Ovary (tissue), 9 donors: Measurements from ENCODE around the gene SLC25A25. TPM values are rescaled to one million over a fixed set of nuclear protein-coding genes. Genes with fewer than 3 reads are reported as not detected.

Experiments used
- DNase-seq, 5 donors: peaks; one replicate each; pipeline ENCODE4 v3.0.0-alpha.2; 2019 to 2020
- H3K27ac ChIP-seq, 2 donors: fragments of 200-600 bp; one replicate each; pipeline versions ENCODE4 v1.5.1 to v1.8.0; 2019 to 2022
- H3K27me3 ChIP-seq: fragments of 200-600 bp; one replicate; pipeline ENCODE4 v1.8.0; 2022
- H3K36me3 ChIP-seq: fragments of 200-600 bp; sonication (generic); one replicate; pipeline ENCODE4 v1.5.1; 2019
- H3K4me1 ChIP-seq: one replicate; pipeline ENCODE4 v1.8.1; 2013; ENCODE audit warnings: mild to moderate bottlenecking, moderate library complexity; ENCODE audit not compliant: insufficient read depth
- H3K4me3 ChIP-seq: fragments of 200-600 bp; sonication (generic); one replicate; pipeline ENCODE4 v1.5.1; 2017
- H3K9me3 ChIP-seq, 2 donors: fragments of 200-600 bp in 1 of 2; sonication (generic) in 1 of 2; one replicate each; pipeline versions ENCODE4 v1.5.1 to v1.8.1; 2013 to 2019; ENCODE audit warnings: mild to moderate bottlenecking in 1 of 2, moderate library complexity in 1 of 2
- CTCF ChIP-seq, 3 donors: fragments of 450-650 bp in 2 of 3; fragments of 200-600 bp in 1 of 3; IDR thresholded peaks; one replicate each; pipeline versions ENCODE4 v1.5.1 to v1.8.0; 2016 to 2022; ENCODE audit warnings: antibody characterized with exemption in 3 of 3, mild to moderate bottlenecking in 1 of 3
- EP300 ChIP-seq: sonication (generic); formaldehyde crosslinking; IDR thresholded peaks from one replicate; pipeline ENCODE4 v1.6.1; 2017; ENCODE audit warnings: antibody characterized with exemption
- POLR2A ChIP-seq: fragments of 450-650 bp; IDR thresholded peaks from one replicate; pipeline ENCODE4 v1.6.1; 2017; ENCODE audit warnings: antibody characterized with exemption, mild to moderate bottlenecking, moderate library complexity
- WGBS, 3 donors: extraction: QIAGEN DNeasy Blood & Tissue Kit in 1 of 3; methylation state at CpG; one replicate each; pipeline versions ENCODE4 v1.1.5 to v1.1.7; 2013 to 2017; 5-methylcytosine and 5-hydroxymethylcytosine counted together
- intact Hi-C, 4 donors: fragments of 100-400 bp; cut with DNase I; formaldehyde crosslinking; loops; one replicate each; pipeline versions ENCODE4 v1.11.0 to v1.15.1; 2022 to 2023
- polyA plus RNA-seq, 2 donors: library from polyadenylated mRNA; stranded (reverse); fragments of 200-250 nt in 1 of 2; fragments of 350-450 nt in 1 of 2; fragmentation: Illumina TruSeq in 1 of 2; extraction: RNeasy Lipid Tissue Mini Kit (QIAGEN cat#74804) in 1 of 2; gene quantifications; one replicate each; pipeline ENCODE4 v1.2.3, GENCODE V29; 2013 to 2014
- total RNA-seq, 7 donors: library from RNA; depleted of rRNA in 2 of 7; stranded (reverse); fragments of >200 nt in 2 of 7; fragmentation: NEBNext Ultra II Directional in 3 of 7; extraction: Animal tissue kit (Norgen Biotek cat#: 25700) in 3 of 7; gene quantifications; one replicate each; pipeline versions ENCODE4 v1.1.0 to v1.2.4, GENCODE V29; 2016 to 2023
- donor health status: DM: no; HTN: no; CAD: no; lungs with moderate emphysema.
- donor health status: DM: no; HTN: no; CAD: no.
- donor health status: Bipolar disorder and iron deficiency.
- donor health status: DM: yes; HTN: yes; CAD: no.
- donor health status: DM: no; HTN: no; CAD: no.
- donor health status: DM: yes; HTN: yes; CAD: no.

SLC25A25 gene
- total and polyA plus RNA-seq, 9 donors = 23.4 to 90.1 (median 39.8) TPM

GRCh38 chr9:128152133-128153059 lies 84.4 kb downstream of the SLC25A25 start:
- intact Hi-C loops = no loop called here
- no peak for TF ChIP-seq POLR2A
- no peak for TF ChIP-seq EP300
- TF ChIP-seq CTCF (IDR thresholded peaks at IDR 0.05) = no peak
- H3K4me3 ChIP-seq = no peak overlapping the region
- H3K27me3 ChIP-seq = no peaks in the 10 kb centered on the region
- H3K36me3 ChIP-seq = no peaks in the 10 kb centered on the region
- WGBS, 3 donors = 91% methylated on average over 13 of the region's 13 CpGs
- H3K9me3 ChIP-seq = no peaks in the 10 kb centered on the region
- peak in 2 of 5 donors; percentile 11 to 22 for DNase-seq
- H3K27ac ChIP-seq = no peak overlapping the region
- no peaks in the 10 kb centered on the region for H3K4me1 ChIP-seq

- Histone ChIP-seq H3K27ac (no peak overlapping the region), H3K27me3 (no peaks in the 10 kb centered on the region), H3K4me1 (no peaks in the 10 kb centered on the region), H3K9me3 (no peaks in the 10 kb centered on the region), H3K36me3 (no peaks in the 10 kb centered on the region), H3K4me3 (no peak overlapping the region)
- TF ChIP-seq CTCF (IDR thresholded peaks at IDR 0.05) (no peak), EP300 (no peak), POLR2A (no peak)
- WGBS, 3 donors = 83 to 88% (median 83%) methylated on average over 25 to 26 of the region's 26 CpGs
- intact Hi-C loops = no loop called here
- peak in 1 of 5 donors; percentile 19 for DNase-seq
Observed at GRCh38 chr9:128153060-128153946, 85.3 kb downstream of the SLC25A25 start.

GRCh38 chr9:128153947-128154695 lies 86.1 kb downstream of the SLC25A25 start:
- WGBS, 3 donors = 83 to 88% (median 86%) methylated on average over 13 of the region's 13 CpGs
- Histone ChIP-seq H3K4me1 (no peaks in the 10 kb centered on the region), H3K4me3 (no peak overlapping the region), H3K27ac (no peak overlapping the region), H3K27me3 (no peaks in the 10 kb centered on the region), H3K36me3 (no peaks in the 10 kb centered on the region), H3K9me3 (no peaks in the 10 kb centered on the region)
- TF ChIP-seq POLR2A = no peak
- no peak for TF ChIP-seq CTCF (IDR thresholded peaks at IDR 0.05)
- TF ChIP-seq EP300 = no peak
- intact Hi-C loops = no loop called here
- peak in 1 of 5 donors; percentile 19 for DNase-seq
